Measurements from ENCODE around the gene TBC1D22A. TPM values are rescaled to one million over a fixed set of nuclear protein-coding genes. Genes with fewer than 3 reads are reported as not detected.

TBC1D22A gene
- total RNA-seq, 1 donor from 2014 or later = 87.8 TPM

DNA sequence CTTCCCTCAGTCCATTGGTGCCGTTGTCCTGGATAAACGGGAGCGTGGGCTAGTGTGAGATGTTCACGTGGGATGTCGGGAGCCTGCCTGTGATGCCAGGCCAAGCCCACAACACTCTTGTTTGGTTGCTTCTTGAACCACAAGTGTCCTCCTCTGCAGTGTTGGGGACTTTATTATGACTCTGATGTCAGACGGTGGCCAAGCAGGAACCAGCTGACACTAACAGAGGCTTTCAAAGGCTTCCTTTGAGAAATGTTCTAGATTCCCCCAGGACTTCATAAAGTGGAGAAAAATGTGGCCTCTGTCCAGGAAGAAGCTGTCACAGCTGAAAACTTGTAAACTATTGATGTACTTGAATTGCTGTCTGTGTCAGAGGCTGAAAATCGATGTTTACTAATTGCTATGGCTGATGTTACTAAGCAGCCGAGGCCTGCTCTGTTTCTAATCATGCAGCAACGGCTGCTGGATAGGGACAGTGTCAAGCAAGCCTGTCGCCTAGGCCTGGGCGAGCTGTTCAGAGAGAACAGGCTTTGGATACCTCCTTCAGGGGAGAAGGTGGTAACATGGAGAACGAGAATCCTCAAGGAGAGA lies 131.7 kb downstream of the TBC1D22A start:
- H3K27me3 ChIP-seq = no peaks in the 10 kb centered on the region
- DNase-seq (ENCODE audit: low spot score in 2 of 2) = no peak
- TF ChIP-seq, protein P1, sequence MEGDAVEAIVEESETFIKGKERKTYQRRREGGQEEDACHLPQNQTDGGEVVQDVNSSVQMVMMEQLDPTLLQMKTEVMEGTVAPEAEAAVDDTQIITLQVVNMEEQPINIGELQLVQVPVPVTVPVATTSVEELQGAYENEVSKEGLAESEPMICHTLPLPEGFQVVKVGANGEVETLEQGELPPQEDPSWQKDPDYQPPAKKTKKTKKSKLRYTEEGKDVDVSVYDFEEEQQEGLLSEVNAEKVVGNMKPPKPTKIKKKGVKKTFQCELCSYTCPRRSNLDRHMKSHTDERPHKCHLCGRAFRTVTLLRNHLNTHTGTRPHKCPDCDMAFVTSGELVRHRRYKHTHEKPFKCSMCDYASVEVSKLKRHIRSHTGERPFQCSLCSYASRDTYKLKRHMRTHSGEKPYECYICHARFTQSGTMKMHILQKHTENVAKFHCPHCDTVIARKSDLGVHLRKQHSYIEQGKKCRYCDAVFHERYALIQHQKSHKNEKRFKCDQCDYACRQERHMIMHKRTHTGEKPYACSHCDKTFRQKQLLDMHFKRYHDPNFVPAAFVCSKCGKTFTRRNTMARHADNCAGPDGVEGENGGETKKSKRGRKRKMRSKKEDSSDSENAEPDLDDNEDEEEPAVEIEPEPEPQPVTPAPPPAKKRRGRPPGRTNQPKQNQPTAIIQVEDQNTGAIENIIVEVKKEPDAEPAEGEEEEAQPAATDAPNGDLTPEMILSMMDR (IDR thresholded peaks at IDR 0.05) = no peak
- no peaks in the 10 kb centered on the region for H3K4me1 ChIP-seq
- peaks cover 11 to 14% of the 10 kb centered on the region in 2 donors for H3K36me3 ChIP-seq
- H3K4me3 ChIP-seq = no peak overlapping the region
- H3K27ac ChIP-seq = no peak overlapping the region
- intact Hi-C loops (cut with DNase I) = no loop called here
- no peaks in the 10 kb centered on the region for H3K9me3 ChIP-seq

DNA sequence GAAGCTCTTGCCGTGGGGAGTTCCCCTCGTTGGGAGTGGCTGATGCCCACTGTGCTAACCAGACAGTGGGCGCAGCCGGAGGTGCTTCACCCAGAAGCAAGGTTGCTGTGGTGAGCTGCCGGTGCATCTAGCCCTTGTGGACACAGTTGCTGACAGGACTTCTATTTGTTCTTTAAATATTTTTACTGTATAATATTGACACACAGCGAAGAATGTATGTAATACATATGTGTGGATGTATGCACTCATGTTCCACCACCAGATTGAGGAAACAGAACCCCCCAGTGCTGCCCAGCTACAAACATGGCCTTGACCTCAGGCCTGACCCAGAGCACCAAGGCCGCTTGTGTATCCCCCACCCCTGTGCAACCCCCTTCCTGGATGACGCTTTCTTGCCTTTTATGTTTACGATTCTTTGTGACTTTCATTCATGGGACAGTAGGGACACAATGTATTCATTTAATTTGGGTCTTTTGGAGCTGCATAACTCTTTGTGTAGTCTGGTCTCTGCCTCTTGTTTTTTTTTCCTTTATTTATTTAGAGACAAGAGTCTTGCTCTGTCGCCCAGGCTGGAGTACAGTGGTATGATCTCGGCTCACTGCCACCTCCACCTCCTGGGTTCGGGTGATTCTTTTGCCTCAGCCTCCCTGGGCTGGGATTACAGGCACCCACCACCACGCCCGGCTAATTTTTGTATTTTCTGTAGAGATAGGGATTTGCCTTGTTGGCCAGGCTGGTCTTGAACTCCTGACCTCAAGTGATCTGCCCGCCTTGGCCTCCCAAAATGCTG lies 132.6 kb downstream of the TBC1D22A start:
- no peaks in the 10 kb centered on the region for H3K9me3 ChIP-seq
- peaks cover 11 to 14% of the 10 kb centered on the region in 2 donors for H3K36me3 ChIP-seq
- no peak for DNase-seq (ENCODE audit: low spot score in 2 of 2)
- TF ChIP-seq, protein P1 (IDR thresholded peaks at IDR 0.05) = no peak
- intact Hi-C loops (cut with DNase I) = loop anchor here (5.0 kb wide), 1 partner anchor 98 kb away; no protein-coding TSS in a partner anchor
- H3K27me3 ChIP-seq = no peaks in the 10 kb centered on the region
- H3K27ac ChIP-seq = no peak overlapping the region
- H3K4me1 ChIP-seq = no peaks in the 10 kb centered on the region
- no peak overlapping the region for H3K4me3 ChIP-seq

DNA sequence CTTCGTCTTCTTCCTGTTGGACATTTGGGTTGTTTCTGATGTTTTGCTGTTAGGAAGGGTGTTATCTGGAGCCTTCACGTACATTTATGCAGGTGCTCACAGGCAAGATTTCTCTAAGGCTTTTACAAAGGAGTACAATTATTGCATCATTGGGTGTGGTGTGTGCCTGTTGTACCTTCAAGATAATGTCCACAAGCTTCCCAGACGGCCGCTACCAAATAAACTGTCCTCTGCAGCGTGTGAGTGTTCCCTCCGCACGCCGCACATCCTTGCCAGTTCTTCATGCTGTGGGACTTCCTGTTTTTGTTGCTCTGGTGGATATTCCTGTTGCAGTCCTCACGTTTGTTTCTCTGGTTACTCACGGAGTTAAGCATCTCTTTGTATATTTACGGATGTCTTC lies 133.3 kb downstream of the TBC1D22A start:
- Histone ChIP-seq H3K4me1 (no peaks in the 10 kb centered on the region), H3K36me3 (peaks cover 11 to 14% of the 10 kb centered on the region in 2 donors), H3K27ac (no peak overlapping the region), H3K4me3 (no peak overlapping the region), H3K27me3 (no peaks in the 10 kb centered on the region), H3K9me3 (no peaks in the 10 kb centered on the region)
- DNase-seq (ENCODE audit: low spot score in 2 of 2) = no peak
- intact Hi-C loops (cut with DNase I) = loop anchor here (5.0 kb wide), 1 partner anchor 98 kb away; no protein-coding TSS in a partner anchor
- TF ChIP-seq, protein P1 (IDR thresholded peaks at IDR 0.05) = no peak

DNA sequence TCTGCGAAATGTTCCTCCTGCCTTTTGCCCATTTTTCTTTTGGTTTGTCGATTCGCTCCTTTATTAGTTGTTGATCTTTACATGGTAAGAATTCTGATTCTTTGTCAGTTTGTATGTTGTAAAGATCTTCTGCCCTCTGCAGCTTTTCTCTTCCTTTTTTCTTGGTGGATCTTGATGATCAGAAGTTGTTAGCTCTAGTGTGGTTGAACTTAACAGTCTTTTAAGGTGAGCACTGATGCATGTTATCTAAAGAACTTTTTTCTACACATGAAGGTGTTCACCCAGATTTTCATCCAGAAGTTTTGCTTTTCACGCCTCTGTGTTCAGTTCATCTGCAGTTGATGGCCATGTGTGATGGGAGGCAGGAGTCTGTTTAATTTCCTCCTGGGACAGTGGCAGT lies 133.7 kb downstream of the TBC1D22A start:
- H3K36me3 ChIP-seq = peaks cover 11 to 14% of the 10 kb centered on the region in 2 donors
- H3K4me1 ChIP-seq = no peaks in the 10 kb centered on the region
- no peak overlapping the region for H3K27ac ChIP-seq
- no peak overlapping the region for H3K4me3 ChIP-seq
- DNase-seq (ENCODE audit: low spot score in 2 of 2) = no peak
- TF ChIP-seq, protein P1 (IDR thresholded peaks at IDR 0.05) = no peak
- intact Hi-C loops (cut with DNase I) = loop anchor here (5.0 kb wide), 1 partner anchor 99 kb away; no protein-coding TSS in a partner anchor
- no peaks in the 10 kb centered on the region for H3K9me3 ChIP-seq
- H3K27me3 ChIP-seq = no peaks in the 10 kb centered on the region

DNA sequence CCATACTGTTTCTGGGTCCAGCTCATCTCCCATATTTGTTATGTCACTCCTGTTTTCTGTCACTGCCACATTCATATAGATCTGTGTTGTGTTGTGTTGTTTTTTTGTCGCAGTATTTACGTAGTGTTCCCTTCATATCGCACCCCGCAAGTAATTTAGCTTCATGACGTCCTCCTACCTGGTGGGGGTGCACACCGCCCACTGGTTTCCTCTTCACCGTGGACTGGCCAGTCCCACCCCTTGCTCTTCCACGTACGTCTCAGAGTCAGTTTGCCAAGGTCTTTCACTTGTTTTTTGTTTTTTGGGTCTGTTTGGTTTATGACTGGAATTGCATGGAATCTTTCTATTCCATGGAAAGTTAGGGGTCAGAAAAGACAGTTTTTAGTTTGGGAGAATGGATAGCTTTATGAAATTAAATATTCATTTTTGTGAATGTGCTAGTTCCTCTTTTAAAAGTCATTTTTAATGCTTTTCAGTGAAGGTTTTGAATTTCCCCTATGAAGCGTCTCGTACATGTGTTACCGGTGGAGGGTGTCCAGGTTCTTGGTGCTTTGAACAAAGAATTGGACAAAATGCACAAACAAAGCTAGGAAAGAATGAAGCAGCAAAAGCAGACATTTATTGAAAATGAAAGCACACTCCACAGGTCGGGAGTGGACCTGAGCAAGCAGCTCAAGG lies 134.3 kb downstream of the TBC1D22A start:
- no peaks in the 10 kb centered on the region for H3K4me1 ChIP-seq
- H3K4me3 ChIP-seq = no peak overlapping the region
- no peak overlapping the region for H3K27ac ChIP-seq
- no peaks in the 10 kb centered on the region for H3K27me3 ChIP-seq
- TF ChIP-seq, protein P1 (IDR thresholded peaks at IDR 0.05) = no peak
- peaks cover 11% of the 10 kb centered on the region in 2 donors for H3K36me3 ChIP-seq
- intact Hi-C loops (cut with DNase I) = loop anchor here (5.0 kb wide), 1 partner anchor 99 kb away; no protein-coding TSS in a partner anchor
- no peaks in the 10 kb centered on the region for H3K9me3 ChIP-seq
- DNase-seq (ENCODE audit: low spot score in 2 of 2) = no peak

Data from ascending aorta (tissue), 2 donors.